GM18907 (cell line): ENCODE measurements around the gene CD72.
"Not testable (repeated sequence)": the region's sequence is repeated elsewhere in the genome, so short reads cannot be mapped to it uniquely, and the experiment has no call there.

ENCODE experiments used
- ATAC-seq: cut with Tn5 transposase; IDR thresholded peaks from one replicate; pipeline ENCODE4 v1.9.1; 2021; ENCODE audit warnings: mild to moderate bottlenecking, moderate library complexity; ENCODE audit not compliant: unreplicated experiment

CD72 gene

GRCh38 chr9:35598866-35599590 is 19.2 kb downstream of the CD72 start:
- no peak for ATAC-seq

GRCh38 chr9:35596907-35597306 is 21.3 kb downstream of the CD72 start:
- not testable (repeated sequence) for ATAC-seq

GRCh38 chr9:35594471-35594870 is 23.7 kb downstream of the CD72 start:
- no peak for ATAC-seq

- ATAC-seq, result no peak
Measured at GRCh38 chr9:35593581-35593980, 24.6 kb downstream of the CD72 start.

- not testable (repeated sequence) for ATAC-seq
Measured at GRCh38 chr9:35588506-35588905, 29.7 kb downstream of the CD72 start.

GRCh38 chr9:35584681-35585080 is 33.5 kb downstream of the CD72 start:
- ATAC-seq, result not testable (repeated sequence)

- ATAC-seq, result not testable (repeated sequence)
Measured at GRCh38 chr9:35583521-35583920, 34.7 kb downstream of the CD72 start.

- ATAC-seq, result not testable (repeated sequence)
Measured at GRCh38 chr9:35579659-35580227, 38.5 kb downstream of the CD72 start.

GRCh38 chr9:35579130-35579529 is 39.1 kb downstream of the CD72 start:
- no peak for ATAC-seq

- no peak for ATAC-seq
Measured at GRCh38 chr9:35577486-35577885, 40.7 kb downstream of the CD72 start.

- no peak for ATAC-seq
Measured at GRCh38 chr9:35575478-35575877, 42.7 kb downstream of the CD72 start.

GRCh38 chr9:35574578-35575122 is 43.6 kb downstream of the CD72 start:
- no peak for ATAC-seq

- ATAC-seq, result peak; percentile 46
Measured at GRCh38 chr9:35570709-35571504, 47.3 kb downstream of the CD72 start.

GRCh38 chr9:35569206-35569605 is 49.0 kb downstream of the CD72 start:
- ATAC-seq, result no peak

GRCh38 chr9:35568196-35568595 is 50.0 kb downstream of the CD72 start:
- ATAC-seq, result no peak

- ATAC-seq, result no peak
Measured at GRCh38 chr9:35566417-35566816, 51.8 kb downstream of the CD72 start.

GRCh38 chr9:35564658-35565061 is 53.6 kb downstream of the CD72 start:
- ATAC-seq, result no peak

GRCh38 chr9:35563791-35564197 is 54.4 kb downstream of the CD72 start:
- ATAC-seq, result no peak

GRCh38 chr9:35562895-35563780 is 55.1 kb downstream of the CD72 start:
- no peak for ATAC-seq

- ATAC-seq, result no peak
Measured at GRCh38 chr9:35561468-35562261, 56.5 kb downstream of the CD72 start.
